VCaP (cell line): Measurements from ENCODE around the gene PCID2.

Experiments
- H3K27ac ChIP-seq: fragments of 450-650 bp; 2 replicates; pipeline ENCODE4 v1.5.1; 2017
- TF ChIP-seq, protein P1 (sequence below): fragments of 450-650 bp; conservative IDR thresholded peaks from 2 replicates; pipeline ENCODE4 v1.5.1; 2017; ENCODE audit warnings: mild to moderate bottlenecking, moderate library complexity

Gene PCID2

DNA sequence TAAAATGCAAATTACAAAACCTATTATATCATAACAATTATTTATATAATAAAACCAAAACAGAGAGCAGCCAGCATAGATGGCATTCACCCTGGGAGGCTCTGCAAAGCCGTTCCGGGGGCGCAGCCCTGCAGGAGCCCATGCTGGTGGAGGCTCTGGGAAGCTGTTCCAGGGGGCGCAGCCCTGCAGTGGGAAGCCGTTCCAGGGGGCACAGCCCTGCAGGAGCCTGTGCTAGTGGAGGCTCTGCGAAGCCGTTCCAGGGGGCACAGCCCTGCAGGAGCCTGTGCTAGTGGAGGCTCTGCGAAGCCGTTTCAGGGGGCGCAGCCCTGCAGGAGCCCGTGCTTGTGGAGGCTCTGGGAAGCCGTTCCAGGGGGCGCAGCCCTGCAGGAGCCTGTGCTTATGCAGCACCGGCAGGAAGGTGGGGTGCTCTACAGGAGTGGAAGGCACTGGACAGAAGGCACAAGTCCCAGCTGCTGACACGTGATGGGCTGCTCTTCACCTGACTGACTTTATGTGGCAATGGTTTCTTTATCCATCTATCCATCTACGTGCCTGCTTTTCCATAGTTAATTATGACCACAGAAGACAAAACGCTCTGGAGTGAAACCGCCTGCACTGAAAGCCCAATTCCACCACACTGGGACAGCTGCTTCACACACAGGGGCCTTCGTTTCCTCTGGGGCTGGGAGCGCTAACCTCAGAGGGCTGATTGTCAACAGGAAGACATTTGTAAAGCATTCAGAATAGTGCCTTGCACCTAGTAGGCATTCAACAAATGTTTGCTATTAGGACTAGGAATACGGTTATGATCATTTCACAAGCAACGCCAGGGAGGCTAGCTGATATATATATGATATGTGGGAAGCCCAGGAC lies 23.7 kb downstream of the PCID2 start:
- H3K27ac ChIP-seq: no peak overlapping the region
- TF ChIP-seq, protein P1, sequence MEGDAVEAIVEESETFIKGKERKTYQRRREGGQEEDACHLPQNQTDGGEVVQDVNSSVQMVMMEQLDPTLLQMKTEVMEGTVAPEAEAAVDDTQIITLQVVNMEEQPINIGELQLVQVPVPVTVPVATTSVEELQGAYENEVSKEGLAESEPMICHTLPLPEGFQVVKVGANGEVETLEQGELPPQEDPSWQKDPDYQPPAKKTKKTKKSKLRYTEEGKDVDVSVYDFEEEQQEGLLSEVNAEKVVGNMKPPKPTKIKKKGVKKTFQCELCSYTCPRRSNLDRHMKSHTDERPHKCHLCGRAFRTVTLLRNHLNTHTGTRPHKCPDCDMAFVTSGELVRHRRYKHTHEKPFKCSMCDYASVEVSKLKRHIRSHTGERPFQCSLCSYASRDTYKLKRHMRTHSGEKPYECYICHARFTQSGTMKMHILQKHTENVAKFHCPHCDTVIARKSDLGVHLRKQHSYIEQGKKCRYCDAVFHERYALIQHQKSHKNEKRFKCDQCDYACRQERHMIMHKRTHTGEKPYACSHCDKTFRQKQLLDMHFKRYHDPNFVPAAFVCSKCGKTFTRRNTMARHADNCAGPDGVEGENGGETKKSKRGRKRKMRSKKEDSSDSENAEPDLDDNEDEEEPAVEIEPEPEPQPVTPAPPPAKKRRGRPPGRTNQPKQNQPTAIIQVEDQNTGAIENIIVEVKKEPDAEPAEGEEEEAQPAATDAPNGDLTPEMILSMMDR: no peak

DNA sequence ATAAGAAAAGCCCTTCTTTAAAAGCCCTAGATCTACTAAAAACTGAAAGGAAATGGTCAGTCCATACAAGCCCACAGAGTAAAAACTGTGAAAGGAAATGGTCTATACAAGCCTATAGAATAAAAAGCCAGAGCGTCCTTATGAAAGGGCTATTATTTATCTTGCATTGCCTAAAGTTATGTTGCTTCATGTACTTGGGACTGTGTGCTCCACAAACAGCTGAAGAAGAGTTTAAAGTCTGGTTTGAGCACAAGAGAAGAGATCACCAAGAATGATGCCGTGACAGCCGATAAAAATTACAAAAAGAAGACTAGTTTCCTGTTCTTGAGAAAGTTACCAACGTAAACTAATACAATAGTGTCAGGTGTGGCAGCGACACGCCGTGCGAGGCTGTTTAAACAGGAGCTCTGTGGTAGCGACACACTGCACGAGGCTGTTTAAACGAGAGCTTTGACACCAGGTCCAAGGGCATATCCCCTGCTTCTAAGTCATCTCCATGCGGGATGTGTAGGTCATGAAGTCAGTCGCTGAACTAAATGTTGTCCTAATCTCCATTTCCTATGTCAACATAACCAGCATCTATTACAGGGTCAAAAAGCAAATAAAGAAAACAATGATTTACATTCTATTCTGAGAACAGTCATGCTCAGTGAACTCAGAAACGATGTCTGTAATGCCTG lies 24.9 kb downstream of the PCID2 start:
- TF ChIP-seq, protein P1: no peak
- no peak overlapping the region for H3K27ac ChIP-seq

DNA sequence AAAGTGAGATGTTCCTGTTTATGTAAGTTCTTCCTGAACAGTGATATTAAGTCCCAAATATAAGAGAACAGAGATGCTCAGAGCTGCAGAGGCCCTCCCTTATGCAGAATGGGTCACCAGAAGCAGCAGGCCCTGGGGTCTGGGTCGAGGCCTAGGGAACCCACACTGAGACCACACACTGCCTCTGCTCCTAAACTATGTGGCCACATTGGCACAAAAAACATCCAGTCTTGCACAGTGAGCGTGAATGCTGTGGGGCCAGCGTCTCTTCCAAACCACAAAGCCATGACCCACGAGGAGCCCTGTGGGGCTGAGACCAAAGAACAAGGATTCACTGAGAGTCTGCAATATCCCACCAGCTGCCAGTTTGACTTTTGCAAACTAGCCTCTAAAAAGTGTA lies 26.4 kb downstream of the PCID2 start:
- TF ChIP-seq, protein P1: no peak
- no peak overlapping the region for H3K27ac ChIP-seq

DNA sequence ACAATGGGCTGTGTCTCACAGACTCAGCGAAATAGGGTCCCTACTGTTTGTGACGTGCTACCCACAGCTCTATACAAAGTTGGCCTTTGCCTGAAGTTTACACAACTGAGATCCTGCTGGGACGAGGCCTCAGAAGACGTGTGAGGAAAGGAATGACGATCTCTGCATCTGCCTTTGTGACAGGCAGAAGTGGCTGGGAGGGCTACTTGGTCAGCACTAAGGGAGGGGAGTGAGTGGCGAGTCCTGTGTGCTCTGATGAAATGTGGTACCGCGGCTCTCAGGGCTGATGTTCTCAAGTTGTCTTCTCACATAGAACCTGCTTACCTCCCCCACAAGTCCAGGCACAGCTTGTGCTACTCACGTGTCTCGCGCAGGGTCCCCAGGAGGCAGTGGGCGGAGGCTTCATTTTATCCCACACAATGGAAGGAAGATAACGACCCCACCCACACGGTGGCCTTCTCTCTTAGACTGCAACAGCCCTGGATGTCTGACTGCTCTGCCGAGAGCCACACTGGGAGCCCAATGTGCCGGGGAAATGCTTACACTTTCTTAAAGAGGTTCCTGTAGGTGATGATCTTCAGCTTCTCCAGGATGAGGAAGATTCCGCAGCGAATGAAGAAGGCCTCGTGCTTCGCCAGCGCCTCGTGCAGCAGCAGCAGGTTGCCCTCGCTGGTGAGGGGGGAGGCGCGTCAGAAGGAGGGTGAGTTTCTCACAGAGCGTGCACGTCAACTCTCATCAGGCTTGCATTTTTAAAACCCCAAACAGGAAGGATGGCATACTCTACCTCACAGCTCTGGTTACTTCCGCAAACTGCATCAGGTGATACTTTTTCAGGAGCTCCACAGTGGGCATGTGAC lies 28.9 kb downstream of the PCID2 start:
- TF ChIP-seq, protein P1: no peak
- no peak overlapping the region for H3K27ac ChIP-seq

DNA sequence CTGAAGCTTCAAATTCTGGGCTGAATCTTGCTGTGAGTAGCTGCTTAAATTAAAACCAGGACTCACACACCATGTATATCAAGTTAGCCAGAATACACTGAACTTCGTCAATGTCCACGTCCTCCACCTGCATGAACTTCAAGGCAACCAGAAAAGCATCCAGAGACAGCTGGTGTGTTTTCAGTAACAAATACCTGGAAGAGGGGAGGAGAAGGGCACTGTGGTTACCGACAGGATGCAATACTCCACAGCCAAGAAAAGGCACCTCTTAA lies 29.6 kb downstream of the PCID2 start:
- H3K27ac ChIP-seq: no peak overlapping the region
- TF ChIP-seq, protein P1: no peak

DNA sequence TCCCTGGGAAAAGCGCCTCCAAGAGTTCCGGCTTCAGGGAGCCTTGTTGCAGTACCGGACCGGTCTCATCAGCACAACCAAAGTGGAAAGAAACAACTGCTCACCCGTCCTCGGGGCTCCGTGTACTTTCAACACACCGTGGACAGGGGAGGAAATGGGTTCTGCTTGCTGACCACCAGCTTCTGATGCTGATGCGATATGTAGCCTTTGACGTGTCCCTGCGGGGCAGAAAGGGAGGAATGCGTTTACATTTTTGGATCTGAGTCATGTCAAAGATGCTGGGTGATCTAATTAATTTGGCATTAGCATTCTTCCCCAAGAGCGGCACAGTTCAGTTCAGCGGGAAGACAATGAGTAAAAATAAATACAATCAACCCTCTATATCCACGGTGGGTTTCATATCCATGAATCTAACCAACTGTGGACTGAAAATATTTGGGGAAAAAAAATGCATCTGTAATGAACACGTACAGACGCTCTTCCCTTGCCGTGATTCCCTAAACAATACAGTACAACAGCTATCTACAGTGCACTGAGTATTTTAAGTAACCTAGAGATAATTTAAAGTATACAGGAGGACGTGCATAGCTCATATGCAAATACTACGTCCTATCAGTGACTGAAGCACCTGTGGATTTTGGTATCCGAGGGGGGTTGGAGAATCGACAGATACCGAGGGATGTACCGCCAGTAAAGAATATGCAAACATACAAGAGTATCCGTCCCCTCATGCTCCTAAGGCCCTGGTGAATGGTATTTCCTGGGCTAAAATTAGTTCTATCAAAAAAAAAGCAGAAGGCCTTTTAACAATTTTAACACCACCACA lies 30.2 kb downstream of the PCID2 start:
- TF ChIP-seq, protein P1: no peak
- no peak overlapping the region for H3K27ac ChIP-seq
